Nephron progenitor cell (in vitro differentiated cells): ENCODE data around the gene CEPT1.

Source experiments
- DNase-seq: peaks from one replicate; pipeline ENCODE4 v3.0.0; 2021
- H3K27ac Mint-ChIP-seq: 2 replicates; pipeline ENCODE4 v1.8.0; 2021; ENCODE audit warnings: mild to moderate bottlenecking, moderate library complexity, mixed read lengths
- H3K27me3 Mint-ChIP-seq: 2 replicates; pipeline ENCODE4 v1.8.0; 2021; ENCODE audit warnings: mild to moderate bottlenecking, low read depth, mixed read lengths; ENCODE audit not compliant: poor library complexity
- H3K36me3 Mint-ChIP-seq: 2 replicates; pipeline ENCODE4 v1.8.0; 2021; ENCODE audit warnings: low read depth, mixed read lengths
- H3K4me1 Mint-ChIP-seq: 2 replicates; pipeline ENCODE4 v1.8.0; 2021; ENCODE audit warnings: mixed read lengths
- H3K4me3 Mint-ChIP-seq: 2 replicates; pipeline ENCODE4 v1.8.0; 2021; ENCODE audit warnings: mild to moderate bottlenecking, moderate library complexity, mixed read lengths
- H3K9me3 Mint-ChIP-seq: 2 replicates; pipeline ENCODE4 v1.8.0; 2021; ENCODE audit warnings: mild to moderate bottlenecking, moderate library complexity, mixed read lengths
- TF ChIP-seq, protein P1 (sequence below): fragments of 200-600 bp; sonication (generic); IDR thresholded peaks from 2 replicates; pipeline ENCODE4 v1.5.0; 2021; ENCODE audit warnings: antibody characterized with exemption

The CEPT1 gene

GRCh38 chr1:111225717-111226400, 85.8 kb downstream of the CEPT1 start:
- peaks cover 3% of the 10 kb centered on the region for H3K27me3 Mint-ChIP-seq
- H3K4me1 Mint-ChIP-seq = peaks cover 5% of the 10 kb centered on the region
- no peak overlapping the region for H3K4me3 Mint-ChIP-seq
- TF ChIP-seq, protein P1, sequence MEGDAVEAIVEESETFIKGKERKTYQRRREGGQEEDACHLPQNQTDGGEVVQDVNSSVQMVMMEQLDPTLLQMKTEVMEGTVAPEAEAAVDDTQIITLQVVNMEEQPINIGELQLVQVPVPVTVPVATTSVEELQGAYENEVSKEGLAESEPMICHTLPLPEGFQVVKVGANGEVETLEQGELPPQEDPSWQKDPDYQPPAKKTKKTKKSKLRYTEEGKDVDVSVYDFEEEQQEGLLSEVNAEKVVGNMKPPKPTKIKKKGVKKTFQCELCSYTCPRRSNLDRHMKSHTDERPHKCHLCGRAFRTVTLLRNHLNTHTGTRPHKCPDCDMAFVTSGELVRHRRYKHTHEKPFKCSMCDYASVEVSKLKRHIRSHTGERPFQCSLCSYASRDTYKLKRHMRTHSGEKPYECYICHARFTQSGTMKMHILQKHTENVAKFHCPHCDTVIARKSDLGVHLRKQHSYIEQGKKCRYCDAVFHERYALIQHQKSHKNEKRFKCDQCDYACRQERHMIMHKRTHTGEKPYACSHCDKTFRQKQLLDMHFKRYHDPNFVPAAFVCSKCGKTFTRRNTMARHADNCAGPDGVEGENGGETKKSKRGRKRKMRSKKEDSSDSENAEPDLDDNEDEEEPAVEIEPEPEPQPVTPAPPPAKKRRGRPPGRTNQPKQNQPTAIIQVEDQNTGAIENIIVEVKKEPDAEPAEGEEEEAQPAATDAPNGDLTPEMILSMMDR = no peak
- no peak for DNase-seq
- H3K27ac Mint-ChIP-seq = peak overlapping the region; percentile 24
- no peaks in the 10 kb centered on the region for H3K36me3 Mint-ChIP-seq
- H3K9me3 Mint-ChIP-seq = no peaks in the 10 kb centered on the region

GRCh38 chr1:111227434-111227833, 87.4 kb downstream of the CEPT1 start, which contains the start of gene CHI3L2:
Gene CHI3L2 (plus strand): TSS chr1:111227713. CDS start chr1:111227730, 17 bp downstream.
- Mint-ChIP-seq H3K4me3 (no peak within 1 kb of the TSS), H3K27me3 (peaks cover 11% of the 10 kb centered on the region), H3K36me3 (no peaks in the 10 kb centered on the region), H3K9me3 (no peaks in the 10 kb centered on the region), H3K4me1 (no peaks in the 10 kb centered on the region), H3K27ac (peak within 1 kb of the TSS; percentile 29)
- DNase-seq = no peak
- TF ChIP-seq, protein P1 = no peak

DNA sequence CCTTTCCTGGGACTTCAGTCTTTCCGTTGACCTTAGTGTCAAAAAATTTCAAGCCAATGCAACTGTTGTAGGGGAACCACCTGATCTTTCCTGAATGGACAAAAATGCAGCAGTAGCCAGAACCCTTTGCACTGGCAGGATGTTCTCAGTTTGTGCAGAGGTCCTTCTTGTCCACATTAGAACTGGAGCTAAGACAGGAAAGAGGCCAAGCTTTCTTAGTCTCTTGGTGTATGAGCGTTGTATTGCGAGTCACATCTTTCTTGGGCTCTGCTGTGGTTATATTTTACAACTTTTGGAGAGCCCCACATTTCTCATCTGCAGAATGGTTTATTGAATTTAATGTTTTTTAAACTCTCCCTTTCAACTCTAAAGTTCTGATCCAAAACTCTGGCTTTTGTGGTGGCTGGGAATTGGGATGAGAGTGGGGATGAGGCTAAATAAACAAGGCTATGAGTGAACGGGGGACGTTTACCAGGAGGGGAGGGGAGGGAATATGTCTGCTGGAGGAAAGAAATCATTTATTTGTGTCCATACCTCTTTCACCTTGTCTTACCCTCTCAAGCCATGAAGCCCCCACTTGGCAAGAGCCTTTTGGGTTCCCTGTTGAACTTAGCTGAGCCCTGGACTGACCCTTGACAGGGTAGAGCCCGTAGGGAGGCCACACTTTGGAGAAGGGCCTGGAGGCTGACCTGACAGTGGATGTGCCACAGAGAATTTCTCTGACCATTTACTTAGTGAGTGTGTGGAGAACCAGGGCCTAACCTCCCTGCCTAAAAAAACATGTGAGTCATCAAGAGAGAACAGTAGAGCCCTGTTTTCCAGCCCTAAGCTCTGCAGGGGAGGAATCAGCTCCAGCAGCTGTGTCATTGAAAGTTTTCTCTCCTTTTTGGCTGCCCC, 88.1 kb downstream of the CEPT1 start:
- TF ChIP-seq, protein P1 = no peak
- peaks cover 10% of the 10 kb centered on the region for H3K27me3 Mint-ChIP-seq
- peak overlapping the region; percentile 29 for H3K27ac Mint-ChIP-seq
- H3K4me3 Mint-ChIP-seq = no peak overlapping the region
- no peaks in the 10 kb centered on the region for H3K9me3 Mint-ChIP-seq
- DNase-seq = no peak
- H3K4me1 Mint-ChIP-seq = no peaks in the 10 kb centered on the region
- no peaks in the 10 kb centered on the region for H3K36me3 Mint-ChIP-seq

GRCh38 chr1:111228748-111229126, 88.7 kb downstream of the CEPT1 start:
- H3K4me1 Mint-ChIP-seq = no peaks in the 10 kb centered on the region
- H3K27ac Mint-ChIP-seq = no peak overlapping the region
- TF ChIP-seq, protein P1 = no peak
- no peak overlapping the region for H3K4me3 Mint-ChIP-seq
- H3K27me3 Mint-ChIP-seq = peaks cover 8% of the 10 kb centered on the region
- H3K9me3 Mint-ChIP-seq = no peaks in the 10 kb centered on the region
- H3K36me3 Mint-ChIP-seq = no peaks in the 10 kb centered on the region
- DNase-seq = no peak

DNA sequence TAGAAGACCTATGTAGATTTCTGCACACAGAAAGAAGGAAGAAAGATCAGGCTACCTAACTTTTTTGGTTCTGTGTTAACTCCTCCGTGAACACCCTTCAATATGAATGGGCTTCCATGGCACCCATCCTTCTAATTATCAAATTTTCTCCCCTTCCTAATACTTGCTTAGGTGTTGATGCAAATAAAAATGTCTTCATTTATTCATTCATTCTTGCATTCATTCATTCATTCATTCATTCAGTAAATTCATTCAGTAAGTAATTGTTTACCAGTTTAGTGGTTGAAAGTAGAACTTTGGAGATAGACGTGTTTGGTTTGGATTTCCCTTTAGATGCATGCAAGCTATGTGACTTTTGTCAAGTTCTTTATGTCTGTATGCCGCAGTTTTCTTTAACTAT, 92.1 kb downstream of the CEPT1 start:
- Mint-ChIP-seq H3K27me3 (peaks cover 16% of the 10 kb centered on the region), H3K4me3 (no peak overlapping the region), H3K36me3 (no peaks in the 10 kb centered on the region), H3K9me3 (no peaks in the 10 kb centered on the region), H3K4me1 (no peaks in the 10 kb centered on the region), H3K27ac (no peak overlapping the region)
- TF ChIP-seq, protein P1 = no peak
- DNase-seq = no peak
